GM18520 (cell line): ENCODE measurements around the gene RGS2.

Experiments
- ATAC-seq: cut with Tn5 transposase; IDR thresholded peaks from one replicate; pipeline ENCODE4 v1.9.1; 2021; ENCODE audit not compliant: unreplicated experiment

Gene RGS2

DNA sequence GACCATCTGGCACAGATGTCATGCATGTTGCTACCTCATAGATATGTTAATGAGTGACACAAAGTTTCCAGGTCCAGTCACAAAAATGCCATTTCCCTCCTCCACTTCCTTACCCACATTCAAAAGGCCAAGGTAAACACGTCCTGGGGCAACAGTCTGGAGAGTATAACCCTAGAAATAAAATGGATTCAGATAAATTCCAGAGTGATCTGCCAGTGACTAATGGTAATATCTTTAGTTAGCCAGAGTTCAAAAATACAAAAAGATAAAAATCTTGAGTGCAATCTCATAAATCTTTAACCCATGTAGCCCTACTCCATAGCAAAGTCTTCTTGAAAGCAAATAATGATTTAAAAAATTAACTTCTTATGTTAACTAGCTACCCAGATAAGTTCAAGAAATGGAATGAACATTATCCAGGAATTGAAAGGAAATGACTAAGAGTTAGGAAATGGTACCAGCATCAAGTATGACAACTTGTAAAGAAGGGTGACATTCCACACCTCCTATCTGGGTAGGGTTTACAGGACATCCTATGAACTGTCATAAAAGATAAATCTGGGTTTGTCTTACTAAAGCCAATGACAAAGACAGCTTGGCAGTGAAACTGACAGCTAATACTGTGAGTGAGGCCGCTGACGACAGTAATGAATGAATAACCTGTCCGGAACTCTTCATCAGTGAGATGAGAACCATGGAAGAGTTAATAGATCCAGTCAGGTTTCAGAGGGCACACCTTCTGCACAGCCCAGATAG lies 18.1 kb downstream of the RGS2 start:
- ATAC-seq, result no peak

- no peak for ATAC-seq
These were observed 21.9 kb downstream of the RGS2 start for GRCh38 chr1:192830595-192831246.

- no peak for ATAC-seq
These were observed 23.0 kb downstream of the RGS2 start for GRCh38 chr1:192831706-192832355.

DNA sequence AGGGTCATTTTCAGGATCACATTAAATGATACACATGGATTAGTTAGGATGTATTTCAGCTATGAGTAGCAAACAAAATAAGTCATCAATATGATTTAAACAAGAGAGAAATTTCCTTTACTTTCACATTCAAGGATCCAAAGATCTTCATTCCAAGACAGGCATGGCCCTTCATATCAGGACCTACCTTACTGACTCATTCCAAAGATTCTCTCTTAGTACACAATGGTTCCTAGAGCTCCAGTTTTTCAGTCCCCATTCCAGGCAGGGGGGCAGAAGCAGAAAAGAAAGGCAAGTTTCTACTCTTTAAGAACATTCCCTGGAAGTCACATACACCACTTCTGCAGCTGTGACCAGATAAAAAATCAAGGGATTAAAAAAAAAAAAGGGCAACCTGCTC lies 23.7 kb downstream of the RGS2 start:
- no peak for ATAC-seq

- ATAC-seq, result no peak
These were observed 26.3 kb downstream of the RGS2 start for GRCh38 chr1:192835116-192835515.

GRCh38 chr1:192839162-192840066 lies 30.6 kb downstream of the RGS2 start:
- no peak for ATAC-seq

GRCh38 chr1:192844360-192844759 lies 35.5 kb downstream of the RGS2 start:
- no peak for ATAC-seq

DNA sequence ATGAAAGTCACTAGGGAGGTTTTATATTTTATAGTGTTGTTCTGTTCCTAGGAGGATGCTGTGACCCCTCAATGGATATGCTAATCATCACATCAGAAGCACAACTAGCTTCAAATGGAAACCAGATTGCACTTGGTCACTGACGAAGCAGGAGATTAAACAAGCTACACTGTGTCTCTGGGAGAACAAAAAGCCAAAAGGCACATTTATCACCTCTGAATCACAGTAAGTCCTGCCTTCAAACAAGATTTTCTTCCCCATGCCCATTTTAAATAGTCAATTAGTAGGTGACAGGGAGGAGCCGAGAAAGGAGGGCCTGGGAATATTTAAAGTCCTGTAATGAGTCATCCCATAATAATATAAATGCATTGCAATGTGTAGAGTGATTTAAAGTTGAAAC lies 38.1 kb downstream of the RGS2 start:
- ATAC-seq, result no peak

- no peak for ATAC-seq
These were observed 40.2 kb downstream of the RGS2 start for GRCh38 chr1:192849011-192849410.

DNA sequence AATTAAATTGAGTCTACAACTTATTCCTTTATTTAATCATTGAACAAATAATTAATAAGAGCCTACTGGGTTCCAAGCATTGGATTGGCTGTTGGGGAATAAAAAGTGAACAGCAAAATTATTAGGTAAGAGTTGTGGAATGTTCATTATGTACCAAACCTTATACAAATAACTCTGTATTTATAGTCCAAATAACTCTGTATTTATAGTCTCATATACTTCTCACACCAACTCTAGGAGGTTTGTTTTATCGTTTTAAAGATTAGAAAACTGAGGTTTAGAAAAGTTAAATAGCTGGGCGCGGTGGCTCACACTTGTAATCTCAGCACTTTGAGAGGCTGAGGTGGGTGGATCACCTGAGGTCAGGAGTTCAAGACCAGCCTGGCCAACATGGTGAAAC lies 40.6 kb downstream of the RGS2 start:
- no peak for ATAC-seq

DNA sequence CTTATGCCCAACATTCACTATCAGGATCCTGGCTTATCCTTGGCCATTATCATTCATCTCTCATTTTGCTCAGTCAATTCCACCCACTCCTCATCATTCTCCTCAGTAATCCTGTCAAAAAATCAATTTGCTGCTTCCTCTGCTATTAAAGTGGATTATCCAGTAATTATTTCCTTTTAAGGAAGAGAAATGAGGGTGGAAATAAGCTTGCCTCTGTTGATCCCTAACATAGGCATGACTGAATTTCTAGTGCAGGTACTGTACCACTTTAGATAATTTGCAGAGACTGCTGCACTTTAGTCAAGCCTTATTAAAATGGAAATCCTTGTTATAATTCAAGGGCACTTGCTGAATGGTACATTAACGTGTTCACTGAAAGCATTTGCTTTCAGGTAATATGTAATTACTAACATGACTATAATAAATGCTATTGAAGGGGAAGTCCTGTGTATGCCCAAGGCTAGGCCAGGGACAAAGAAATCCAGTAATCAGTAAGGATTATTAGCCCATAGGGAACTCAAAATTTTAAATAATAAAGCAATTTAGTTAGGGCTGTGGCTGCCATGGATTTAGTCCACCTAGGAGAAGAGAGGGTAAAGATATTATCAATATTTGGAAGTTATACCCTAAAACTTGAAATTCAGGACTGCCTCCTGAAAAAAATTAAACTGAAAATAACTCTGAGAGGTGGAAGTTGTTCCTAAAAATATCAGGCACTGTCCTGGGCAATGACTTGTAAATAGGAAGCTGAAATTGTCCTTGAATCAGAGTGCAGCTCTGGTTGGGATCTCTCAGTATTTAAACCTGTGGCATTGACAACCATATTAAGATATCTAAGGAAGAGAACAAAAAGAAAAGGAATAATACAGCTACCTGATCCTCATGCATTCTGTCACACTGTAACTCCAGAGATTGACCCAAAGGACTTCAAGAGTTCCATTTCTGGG lies 43.4 kb downstream of the RGS2 start:
- ATAC-seq, result no peak

- ATAC-seq, result no peak
These were observed 49.6 kb downstream of the RGS2 start for GRCh38 chr1:192858456-192858855.

DNA sequence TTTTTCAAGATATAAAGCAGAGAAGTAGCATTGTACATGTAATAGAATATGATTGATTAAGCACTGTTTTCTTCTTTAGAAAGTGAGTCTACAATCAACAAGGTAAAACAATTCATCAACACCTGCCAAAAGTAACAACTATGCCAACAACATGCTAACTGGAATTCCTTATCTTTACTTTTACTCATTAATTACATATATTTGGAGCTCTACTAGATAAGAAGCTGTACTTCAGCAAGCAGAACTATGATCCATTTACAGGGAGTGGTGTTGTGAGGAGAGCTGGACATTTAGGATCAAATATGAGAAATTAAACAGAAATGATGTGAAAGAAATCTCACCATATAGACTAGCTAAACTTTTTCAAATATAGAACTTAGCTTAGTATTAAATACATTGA lies 51.0 kb downstream of the RGS2 start:
- no peak for ATAC-seq

GRCh38 chr1:192860478-192861185 lies 51.8 kb downstream of the RGS2 start:
- ATAC-seq, result no peak

DNA sequence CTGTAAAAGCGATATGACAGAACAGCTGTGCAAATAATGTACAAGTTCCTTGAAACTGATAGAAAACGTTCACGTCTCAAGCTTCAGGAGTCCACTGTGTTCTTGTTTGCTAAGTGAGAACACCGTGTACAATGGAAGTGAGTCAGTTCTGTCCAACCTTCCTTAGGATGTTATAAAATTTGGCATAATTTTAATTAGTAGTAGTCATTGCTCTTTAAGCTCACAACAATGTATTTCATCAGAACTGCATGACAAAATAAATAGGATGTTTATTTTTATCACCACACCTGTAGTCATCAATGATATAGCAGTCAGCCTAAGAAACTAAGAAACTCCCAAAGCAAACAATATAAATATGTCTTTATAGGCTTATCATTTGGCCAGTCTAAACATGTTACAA lies 53.0 kb downstream of the RGS2 start:
- ATAC-seq, result no peak
